H9 (cell line): Measurements from ENCODE around the gene NSFL1C. TPM values are rescaled to one million over a fixed set of nuclear protein-coding genes. Genes with fewer than 3 reads are reported as not detected.

ENCODE experiments used
- DNase-seq: peaks from one replicate; pipeline ENCODE4 v3.0.0-alpha.2; 2017
- H2AFZ ChIP-seq: one replicate; pipeline ENCODE4 v1.6.1; 2013; ENCODE audit warnings: mild to moderate bottlenecking, low read length, control low read depth, moderate library complexity
- H2AK5ac ChIP-seq: 2 replicates; pipeline ENCODE4 v1.6.1; 2013; ENCODE audit warnings: low read length, control low read depth, mixed read lengths; ENCODE audit not compliant: insufficient read length
- H2BK120ac ChIP-seq: one replicate; pipeline ENCODE4 v1.6.1; 2013; ENCODE audit warnings: low read depth, mild to moderate bottlenecking, low read length, control low read depth, inconsistent platforms; ENCODE audit not compliant: poor library complexity, severe bottlenecking
- H2BK12ac ChIP-seq: 2 replicates; pipeline ENCODE4 v1.6.1; 2013; ENCODE audit warnings: low read length, control low read depth, mixed read lengths, low read depth; ENCODE audit not compliant: insufficient read length
- H2BK15ac ChIP-seq: 2 replicates; pipeline ENCODE4 v1.6.1; 2013; ENCODE audit warnings: low read depth, low read length, control low read depth
- H2BK20ac ChIP-seq: one replicate; pipeline ENCODE4 v1.6.1; 2013; ENCODE audit warnings: low read depth, mild to moderate bottlenecking, low read length, control low read depth, inconsistent platforms; ENCODE audit not compliant: poor library complexity, severe bottlenecking
- H2BK5ac ChIP-seq: 2 replicates; pipeline ENCODE4 v1.6.1; 2013; ENCODE audit warnings: low read length, control low read depth, mixed read lengths; ENCODE audit not compliant: insufficient read length
- H3K14ac ChIP-seq: 2 replicates; pipeline ENCODE4 v1.6.1; 2013; ENCODE audit warnings: low read length, control low read depth; ENCODE audit not compliant: insufficient read depth
- H3K18ac ChIP-seq: 2 replicates; pipeline ENCODE4 v1.6.1; 2013; ENCODE audit warnings: low read depth, mild to moderate bottlenecking, mixed read lengths, low read length, control low read depth; ENCODE audit not compliant: insufficient read length
- H3K23ac ChIP-seq: 2 replicates; pipeline ENCODE4 v1.6.1; 2013; ENCODE audit warnings: low read length, control low read depth, mixed read lengths, low read depth; ENCODE audit not compliant: insufficient read length
- H3K23me2 ChIP-seq: 2 replicates; pipeline ENCODE4 v1.6.1; 2013; ENCODE audit warnings: low read depth, mild to moderate bottlenecking, mixed read lengths, low read length, control low read depth; ENCODE audit not compliant: insufficient read length, poor library complexity, severe bottlenecking
- H3K27ac ChIP-seq: 2 replicates; pipeline ENCODE4 v1.5.1; 2013; ENCODE audit warnings: low read length, control low read depth, mixed read lengths, low read depth; ENCODE audit not compliant: insufficient read length
- H3K27me3 ChIP-seq: 2 replicates; pipeline ENCODE4 v1.6.1; 2013; ENCODE audit warnings: low read length, control low read depth, inconsistent platforms; ENCODE audit not compliant: insufficient read depth
- H3K4ac ChIP-seq: 2 replicates; pipeline ENCODE4 v1.6.1; 2013; ENCODE audit warnings: low read depth, mild to moderate bottlenecking, control low read depth, inconsistent platforms, low read length, moderate library complexity
- H3K4me1 ChIP-seq: 2 replicates; pipeline ENCODE4 v1.6.1; 2013; ENCODE audit warnings: low read length, control low read depth, inconsistent platforms; ENCODE audit not compliant: insufficient read depth
- H3K4me2 ChIP-seq: 2 replicates; pipeline ENCODE4 v1.6.1; 2013; ENCODE audit warnings: low read length, control low read depth, mixed read lengths; ENCODE audit not compliant: insufficient read length, insufficient read depth
- H3K56ac ChIP-seq: 2 replicates; pipeline ENCODE4 v1.6.1; 2013; ENCODE audit warnings: low read depth, mild to moderate bottlenecking, mixed read lengths, low read length, control low read depth; ENCODE audit not compliant: insufficient read length
- H3K79me1 ChIP-seq: 2 replicates; pipeline ENCODE4 v1.6.1; 2013; ENCODE audit warnings: low read depth, mild to moderate bottlenecking, moderate library complexity, low read length, control low read depth, inconsistent platforms; ENCODE audit not compliant: insufficient read depth, poor library complexity, severe bottlenecking
- H3K79me2 ChIP-seq: 2 replicates; pipeline ENCODE4 v1.6.1; 2013; ENCODE audit warnings: low read length, control low read depth, inconsistent platforms; ENCODE audit not compliant: insufficient read depth
- H3K9ac ChIP-seq: 2 replicates; pipeline ENCODE4 v1.6.1; 2013; ENCODE audit warnings: low read length, control low read depth, mixed read lengths; ENCODE audit not compliant: insufficient read length; ENCODE audit errors: extremely low read depth
- H3K9me3 ChIP-seq: one replicate; pipeline ENCODE4 v1.6.1; 2013; ENCODE audit warnings: low read depth, low read length, inconsistent platforms; ENCODE audit not compliant: control insufficient read depth
- H3T11ph ChIP-seq: one replicate; pipeline ENCODE4 v1.6.1; 2013; ENCODE audit warnings: mild to moderate bottlenecking, low read length, control low read depth, inconsistent platforms
- H4K20me1 ChIP-seq: one replicate; pipeline ENCODE4 v1.6.1; 2013; ENCODE audit not compliant: control insufficient read depth, insufficient read length, insufficient read depth
- H4K5ac ChIP-seq: 2 replicates; pipeline ENCODE4 v1.6.1; 2013; ENCODE audit warnings: low read depth, mild to moderate bottlenecking, mixed read lengths, low read length, control low read depth; ENCODE audit not compliant: insufficient read length
- H4K8ac ChIP-seq: replicated peaks from 2 replicates; pipeline ENCODE4 v1.6.1; 2013; ENCODE audit warnings: low read length, control low read depth, mixed read lengths, low read depth; ENCODE audit not compliant: insufficient read length
- H4K91ac ChIP-seq: 2 replicates; pipeline ENCODE4 v1.6.1; 2013; ENCODE audit warnings: low read depth, mild to moderate bottlenecking, moderate library complexity, mixed read lengths, low read length, control low read depth; ENCODE audit not compliant: insufficient read length
- H3K27ac Mint-ChIP-seq, 3 experiments: 2 replicates in 2 of 3; 3 replicates in 1 of 3; pipeline ENCODE4 v1.8.0; 2020 to 2021; ENCODE audit warnings: mixed read lengths in 3 of 3, mild to moderate bottlenecking in 1 of 3, moderate library complexity in 1 of 3
- H3K27me3 Mint-ChIP-seq: 2 replicates; pipeline ENCODE4 v1.8.0; 2021; ENCODE audit warnings: low read depth, mild to moderate bottlenecking, moderate library complexity, mixed read lengths
- H3K36me3 Mint-ChIP-seq, 3 experiments: 2 replicates in 2 of 3; 3 replicates in 1 of 3; pipeline ENCODE4 v1.8.0; 2020 to 2021; ENCODE audit warnings: low read depth in 3 of 3, mixed read lengths in 3 of 3; ENCODE audit not compliant: insufficient read depth in 1 of 3
- H3K4me1 Mint-ChIP-seq, 2 experiments: 2 replicates each; pipeline ENCODE4 v1.8.0; 2020; ENCODE audit warnings: mixed read lengths in 2 of 2
- H3K4me3 Mint-ChIP-seq, 2 experiments: 2 replicates in 1 of 2; 3 replicates in 1 of 2; pipeline ENCODE4 v1.8.0; 2020 to 2021; ENCODE audit warnings: mild to moderate bottlenecking in 2 of 2, mixed read lengths in 2 of 2, moderate library complexity in 1 of 2
- H3K9me3 Mint-ChIP-seq, 2 experiments: 2 replicates in 1 of 2; 3 replicates in 1 of 2; pipeline ENCODE4 v1.8.0; 2020; ENCODE audit warnings: mild to moderate bottlenecking in 2 of 2, mixed read lengths in 2 of 2, moderate library complexity in 1 of 2
- CTCF ChIP-seq: fragments of 200-600 bp; sonication (generic); conservative IDR thresholded peaks from 3 replicates; pipeline ENCODE4 v1.8.0; 2021; ENCODE audit warnings: antibody characterized with exemption, mild to moderate bottlenecking
- WGBS: extraction: QIAGEN DNeasy Blood & Tissue Kit; methylation state at CpG from one replicate; pipeline ENCODE4 v1.1.7; 2013; ENCODE audit warnings: missing lambda C conversion rate, low lambda C conversion rate, mixed read lengths; ENCODE audit not compliant: insufficient read length; ENCODE audit errors: extremely low coverage; 5-methylcytosine and 5-hydroxymethylcytosine counted together
- total RNA-seq: library from RNA; stranded (reverse); gene quantifications from 2 replicates; pipeline ENCODE4 v1.2.1, GENCODE V29; 2021

NSFL1C gene
- total RNA-seq, 1 experiment from 2014 or later: 81.8 TPM

GRCh38 chr20:1427457-1428054, 39.1 kb downstream of the NSFL1C start:
- H3K23ac ChIP-seq: no peak overlapping the region
- H3K4me2 ChIP-seq: peak overlapping the region; percentile 0
- no peaks in the 10 kb centered on the region for H3K23me2 ChIP-seq
- H3K4me1 Mint-ChIP-seq: peaks cover 62 to 77% of the 10 kb centered on the region in 2 experiments
- no peak overlapping the region for H2BK5ac ChIP-seq
- H4K8ac ChIP-seq: no peak overlapping the region
- no peak overlapping the region for H4K91ac ChIP-seq
- no peak overlapping the region for H2BK12ac ChIP-seq
- H2AK5ac ChIP-seq: no peak overlapping the region
- H3T11ph ChIP-seq: no peak overlapping the region
- no peaks in the 10 kb centered on the region for H4K20me1 ChIP-seq
- no peaks in the 10 kb centered on the region for H3K79me1 ChIP-seq
- H3K27me3 ChIP-seq: no peaks in the 10 kb centered on the region
- H3K9me3 ChIP-seq: no peaks in the 10 kb centered on the region
- no peaks in the 10 kb centered on the region for H3K79me2 ChIP-seq
- peak overlapping the region; percentile 61 to 94 (median 91); a peak in 6 of 7 replicates for H3K27ac Mint-ChIP-seq
- no peak overlapping the region for H3K14ac ChIP-seq
- peak; percentile 45; the same call in 2 of the 3 replicates for TF ChIP-seq CTCF
- H2BK20ac ChIP-seq: no peak overlapping the region
- H3K9me3 Mint-ChIP-seq: peaks cover 13 to 19% of the 10 kb centered on the region in 2 experiments
- H3K4me3 Mint-ChIP-seq: peak overlapping the region in 1 of 2 experiments; percentile 36; a peak in 2 of 5 replicates
- no CpG with 5 or more reads among the region's 3 CpGs for WGBS
- no peak overlapping the region for H3K4ac ChIP-seq
- H3K27me3 Mint-ChIP-seq: no peaks in the 10 kb centered on the region
- no peak overlapping the region for H3K56ac ChIP-seq
- H2BK15ac ChIP-seq: no peak overlapping the region
- H4K5ac ChIP-seq: no peak overlapping the region
- H2AFZ ChIP-seq: no peak overlapping the region
- peaks cover under 1 to 14% (median 11%) of the 10 kb centered on the region in 3 experiments; a peak in 6 of 7 replicates for H3K36me3 Mint-ChIP-seq
- H3K18ac ChIP-seq: no peak overlapping the region
- no peak overlapping the region for H2BK120ac ChIP-seq
- H3K4me1 ChIP-seq: peaks cover 7% of the 10 kb centered on the region
- DNase-seq: peak; percentile 76
- H3K9ac ChIP-seq: no peak overlapping the region
- H3K27ac ChIP-seq: peak overlapping the region; percentile 35
